OCI-LY3 (cell line): ENCODE measurements around the gene BANF2.

Source experiments
- EZH2phosphoT487 ChIP-seq: fragments of 200-600 bp; shearing (Covaris generic); IDR thresholded peaks from 2 replicates; pipeline ENCODE4 v1.6.1; 2018; ENCODE audit warnings: antibody characterized with exemption, mixed run types, low read depth
- TF ChIP-seq, protein P1 (sequence below): fragments of 200-600, 300-600 bp; sonication (generic); IDR thresholded peaks from 2 replicates; pipeline ENCODE4 v1.5.1; 2014; ENCODE audit warnings: antibody characterized with exemption, low read length, low read depth

DNA sequence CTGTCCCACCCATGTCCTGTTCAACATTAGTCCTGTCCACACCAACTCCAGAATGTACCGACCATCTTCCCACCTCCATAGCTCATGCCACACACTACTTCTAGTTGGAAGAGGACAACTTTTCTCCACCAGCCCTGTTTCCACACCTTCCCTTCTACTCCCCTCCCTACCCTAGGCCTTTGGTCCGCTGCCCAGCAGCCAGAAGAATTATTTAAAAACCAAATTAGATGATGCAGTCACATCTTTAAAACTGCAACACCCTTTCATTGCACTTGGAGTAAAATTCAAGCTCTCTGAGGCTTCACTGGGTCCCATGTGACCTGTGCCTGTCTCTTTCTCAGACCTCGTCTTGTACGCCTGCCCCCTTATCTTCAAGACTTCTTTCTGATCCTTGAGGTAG lies 53.8 kb downstream of the BANF2 start:
- TF ChIP-seq EZH2phosphoT487 = no peak
- TF ChIP-seq, protein P1, sequence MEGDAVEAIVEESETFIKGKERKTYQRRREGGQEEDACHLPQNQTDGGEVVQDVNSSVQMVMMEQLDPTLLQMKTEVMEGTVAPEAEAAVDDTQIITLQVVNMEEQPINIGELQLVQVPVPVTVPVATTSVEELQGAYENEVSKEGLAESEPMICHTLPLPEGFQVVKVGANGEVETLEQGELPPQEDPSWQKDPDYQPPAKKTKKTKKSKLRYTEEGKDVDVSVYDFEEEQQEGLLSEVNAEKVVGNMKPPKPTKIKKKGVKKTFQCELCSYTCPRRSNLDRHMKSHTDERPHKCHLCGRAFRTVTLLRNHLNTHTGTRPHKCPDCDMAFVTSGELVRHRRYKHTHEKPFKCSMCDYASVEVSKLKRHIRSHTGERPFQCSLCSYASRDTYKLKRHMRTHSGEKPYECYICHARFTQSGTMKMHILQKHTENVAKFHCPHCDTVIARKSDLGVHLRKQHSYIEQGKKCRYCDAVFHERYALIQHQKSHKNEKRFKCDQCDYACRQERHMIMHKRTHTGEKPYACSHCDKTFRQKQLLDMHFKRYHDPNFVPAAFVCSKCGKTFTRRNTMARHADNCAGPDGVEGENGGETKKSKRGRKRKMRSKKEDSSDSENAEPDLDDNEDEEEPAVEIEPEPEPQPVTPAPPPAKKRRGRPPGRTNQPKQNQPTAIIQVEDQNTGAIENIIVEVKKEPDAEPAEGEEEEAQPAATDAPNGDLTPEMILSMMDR = no peak
